Activated CD8-positive, alpha-beta memory T cell treated with anti-CD3 and anti-CD28 coated beads, Interleukin-2, amount 10 ng/mL, durations not matched to agents 7 days and 5 days (primary cell): ENCODE measurements around the gene ADRA2B. TPM values are rescaled to one million over a fixed set of nuclear protein-coding genes. Genes with fewer than 3 reads are reported as not detected.
A peak's percentile ranks its signal among the peaks of the same experiment; 100 is the strongest.

ENCODE experiments used
- ATAC-seq: fragments of 150-1000 bp; cut with Tn5 transposase; one replicate; pipeline ENCODE4 v1.10.0; 2021; ENCODE audit warnings: moderate library complexity
- CTCF ChIA-PET: fragments of 350-600 bp; sonication (Branson Sonifier 250); formaldehyde crosslinking; loops from one replicate; lab custom pipeline; 2021; ENCODE audit warnings: antibody characterized with exemption; lab: Charles Lee
- DNase-seq: peaks from one replicate; pipeline ENCODE4 v3.0.0-alpha.2; 2020
- H3K27ac Mint-ChIP-seq: one replicate; pipeline ENCODE4 v1.8.0; 2021; ENCODE audit warnings: mild to moderate bottlenecking, mixed read lengths
- H3K27me3 Mint-ChIP-seq: one replicate; pipeline ENCODE4 v1.8.0; 2021; ENCODE audit warnings: mixed read lengths
- H3K36me3 Mint-ChIP-seq: one replicate; pipeline ENCODE4 v1.8.0; 2021; ENCODE audit warnings: mild to moderate bottlenecking, mixed read lengths
- H3K4me1 Mint-ChIP-seq: one replicate; pipeline ENCODE4 v1.8.0; 2021; ENCODE audit warnings: mixed read lengths
- H3K4me3 Mint-ChIP-seq: one replicate; pipeline ENCODE4 v1.8.0; 2021; ENCODE audit warnings: mild to moderate bottlenecking, moderate library complexity, mixed read lengths
- H3K9me3 Mint-ChIP-seq: one replicate; pipeline ENCODE4 v1.8.0; 2022; ENCODE audit warnings: low read depth, mixed read lengths
- total RNA-seq, 2 experiments: library from RNA; stranded (reverse); gene quantifications; one replicate each; pipeline ENCODE4 v1.2.3, GENCODE V29; 2021

ADRA2B gene
- total RNA-seq, 2 experiments from 2014 or later: 0.09 to 0.15 TPM

GRCh38 chr2:96129528-96130120 lies 13.3 kb upstream of the ADRA2B start:
- peak; percentile 60 for DNase-seq
- Mint-ChIP-seq H3K27ac (peak overlapping the region; percentile 55), H3K27me3 (no peaks in the 10 kb centered on the region), H3K4me1 (peaks cover 32% of the 10 kb centered on the region), H3K36me3 (peaks cover 8% of the 10 kb centered on the region), H3K4me3 (no peak overlapping the region), H3K9me3 (no peaks in the 10 kb centered on the region)
- CTCF ChIA-PET: interaction anchor here (0.8 to 2.1 kb wide), 8 partner anchors 13 to 137 kb away, joined by 3 to 17 read pairs (median 4); partner anchors contain the start of gene ADRA2B
- ATAC-seq: peak; percentile 20

DNA sequence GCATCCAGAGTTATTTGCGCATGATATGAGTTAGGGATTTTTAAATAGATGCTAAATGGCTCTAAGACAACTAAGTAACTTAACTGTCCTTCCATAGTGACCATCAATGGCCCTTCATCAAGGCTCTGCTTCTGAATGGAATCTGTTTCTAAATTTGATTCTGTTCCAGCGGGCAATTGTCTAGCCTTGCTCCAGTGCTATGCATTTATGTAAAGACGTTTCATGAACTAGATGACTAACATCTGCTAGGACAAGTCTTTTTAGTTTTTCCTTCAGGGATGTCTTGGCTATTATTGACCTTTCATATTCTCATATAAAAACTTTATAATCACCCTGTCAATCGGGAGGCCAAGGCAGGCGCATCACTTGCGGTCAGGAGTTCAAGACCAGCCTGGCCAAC lies 12.1 kb upstream of the ADRA2B start:
- ATAC-seq (no peak), DNase-seq (no peak)
- Mint-ChIP-seq H3K4me3 (no peak overlapping the region), H3K36me3 (peaks cover 8% of the 10 kb centered on the region), H3K27me3 (no peaks in the 10 kb centered on the region), H3K9me3 (no peaks in the 10 kb centered on the region), H3K4me1 (peaks cover 32% of the 10 kb centered on the region), H3K27ac (no peak overlapping the region)
- CTCF ChIA-PET: no interaction called here

- Mint-ChIP-seq H3K4me3 (no peak overlapping the region), H3K9me3 (no peaks in the 10 kb centered on the region), H3K27ac (no peak overlapping the region), H3K4me1 (peaks cover 24% of the 10 kb centered on the region), H3K27me3 (peaks cover 15% of the 10 kb centered on the region), H3K36me3 (peaks cover 8% of the 10 kb centered on the region)
- no peak for ATAC-seq
- no peak for DNase-seq
- CTCF ChIA-PET: no interaction called here
Observed at GRCh38 chr2:96124406-96125265, 8.3 kb upstream of the ADRA2B start.

GRCh38 chr2:96123936-96124335 lies 7.6 kb upstream of the ADRA2B start:
- CTCF ChIA-PET: interaction anchor here (1.7 kb wide), 1 partner anchor 101 kb away, joined by 6 read pairs; no protein-coding TSS in a partner anchor
- no peak overlapping the region for H3K27ac Mint-ChIP-seq
- peaks cover 6% of the 10 kb centered on the region for H3K36me3 Mint-ChIP-seq
- DNase-seq: no peak
- H3K27me3 Mint-ChIP-seq: peaks cover 20% of the 10 kb centered on the region
- ATAC-seq: no peak
- no peaks in the 10 kb centered on the region for H3K9me3 Mint-ChIP-seq
- peaks cover 20% of the 10 kb centered on the region for H3K4me1 Mint-ChIP-seq
- H3K4me3 Mint-ChIP-seq: no peak overlapping the region

- Mint-ChIP-seq H3K4me1 (peaks cover 17% of the 10 kb centered on the region), H3K9me3 (no peaks in the 10 kb centered on the region), H3K36me3 (peaks cover 6% of the 10 kb centered on the region), H3K4me3 (no peak overlapping the region), H3K27me3 (peaks cover 21% of the 10 kb centered on the region), H3K27ac (no peak overlapping the region)
- DNase-seq (no peak), ATAC-seq (no peak)
- CTCF ChIA-PET: interaction anchor here (1.7 kb wide), 1 partner anchor 101 kb away, joined by 6 read pairs; no protein-coding TSS in a partner anchor
Observed at GRCh38 chr2:96123290-96123689, 6.9 kb upstream of the ADRA2B start.

- CTCF ChIA-PET: interaction anchor here (1.7 kb wide), 1 partner anchor 100 kb away, joined by 6 read pairs; no protein-coding TSS in a partner anchor
- Mint-ChIP-seq H3K27me3 (peaks cover 24% of the 10 kb centered on the region), H3K9me3 (no peaks in the 10 kb centered on the region), H3K36me3 (peaks cover 6% of the 10 kb centered on the region), H3K4me1 (peaks cover 18% of the 10 kb centered on the region), H3K4me3 (no peak overlapping the region), H3K27ac (no peak overlapping the region)
- no peak for ATAC-seq
- no peak for DNase-seq
Observed at GRCh38 chr2:96122391-96122790, 6.0 kb upstream of the ADRA2B start.

- H3K4me1 Mint-ChIP-seq: peaks cover 21% of the 10 kb centered on the region
- H3K27me3 Mint-ChIP-seq: peaks cover 24% of the 10 kb centered on the region
- H3K27ac Mint-ChIP-seq: no peak overlapping the region
- DNase-seq (no peak), ATAC-seq (no peak)
- H3K36me3 Mint-ChIP-seq: no peaks in the 10 kb centered on the region
- no peak overlapping the region for H3K4me3 Mint-ChIP-seq
- CTCF ChIA-PET: interaction anchor here (1.0 to 2.3 kb wide), 2 partner anchors 9 to 99 kb away, joined by 3 to 7 read pairs; no protein-coding TSS in a partner anchor
- no peaks in the 10 kb centered on the region for H3K9me3 Mint-ChIP-seq
Observed at GRCh38 chr2:96121414-96121813, 5.0 kb upstream of the ADRA2B start.

DNA sequence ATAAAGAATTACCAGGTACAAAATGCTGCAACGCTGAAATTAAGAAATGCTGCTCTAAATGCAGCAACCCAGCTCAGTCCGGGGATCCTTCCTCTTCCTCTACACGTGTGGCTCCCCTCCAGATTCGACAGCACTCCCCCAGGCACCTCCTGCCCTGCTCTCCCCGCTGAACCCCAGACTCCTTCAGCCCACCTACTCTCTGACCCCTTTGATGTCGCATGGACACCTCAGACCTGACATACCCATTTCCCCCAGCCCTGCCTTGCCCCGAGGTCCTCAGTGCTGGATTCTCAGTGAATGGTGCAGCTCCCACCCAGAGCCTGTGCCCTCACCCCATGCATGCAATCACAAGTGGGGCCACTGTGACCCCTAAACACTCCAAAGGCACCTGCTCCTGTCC lies 4.6 kb upstream of the ADRA2B start:
- CTCF ChIA-PET: interaction anchor here (1.0 to 2.9 kb wide), 3 partner anchors 9 to 98 kb away, joined by 3 to 11 read pairs (median 7); no protein-coding TSS in a partner anchor
- Mint-ChIP-seq H3K27ac (no peak overlapping the region), H3K4me3 (no peak overlapping the region)

GRCh38 chr2:96120091-96120720 lies 3.8 kb upstream of the ADRA2B start:
- Mint-ChIP-seq H3K36me3 (no peaks in the 10 kb centered on the region), H3K9me3 (no peaks in the 10 kb centered on the region), H3K4me3 (no peak overlapping the region), H3K4me1 (peaks cover 27% of the 10 kb centered on the region), H3K27ac (no peak overlapping the region), H3K27me3 (peaks cover 32% of the 10 kb centered on the region)
- CTCF ChIA-PET: interaction anchor here (0.6 to 2.9 kb wide), 4 partner anchors 8 to 98 kb away, joined by 3 to 11 read pairs (median 5); no protein-coding TSS in a partner anchor
- DNase-seq (no peak), ATAC-seq (no peak)

More for the DNA sequence above, 4.6 kb upstream of the ADRA2B start:
- no peaks in the 10 kb centered on the region for H3K9me3 Mint-ChIP-seq
- H3K27me3 Mint-ChIP-seq: peaks cover 24% of the 10 kb centered on the region
- peaks cover 21% of the 10 kb centered on the region for H3K4me1 Mint-ChIP-seq
- ATAC-seq: no peak
- H3K36me3 Mint-ChIP-seq: no peaks in the 10 kb centered on the region
- no peak for DNase-seq

DNA sequence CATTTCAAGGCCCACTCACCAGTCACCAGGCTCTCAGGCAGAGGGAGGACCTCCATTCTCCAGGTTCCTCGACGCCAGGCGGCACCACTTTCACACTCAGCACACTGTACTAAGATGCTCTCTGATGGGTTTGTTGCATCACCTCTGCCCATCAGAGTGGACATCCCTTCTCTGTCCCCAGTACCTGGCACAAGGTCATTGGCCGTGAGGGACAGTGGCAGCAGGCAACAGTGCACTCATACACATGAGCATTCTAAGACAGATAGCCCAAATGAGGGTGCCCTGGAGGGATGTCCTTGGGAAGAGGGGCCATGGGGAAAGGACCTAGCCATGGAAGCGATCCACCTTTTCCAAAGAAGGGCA lies 3.0 kb upstream of the ADRA2B start:
- H3K4me1 Mint-ChIP-seq: peaks cover 27% of the 10 kb centered on the region
- H3K9me3 Mint-ChIP-seq: no peaks in the 10 kb centered on the region
- peaks cover 34% of the 10 kb centered on the region for H3K27me3 Mint-ChIP-seq
- ATAC-seq (no peak), DNase-seq (no peak)
- CTCF ChIA-PET: interaction anchor here (1.1 to 4.1 kb wide), 6 partner anchors 20 to 126 kb away, joined by 4 to 44 read pairs (median 9); partner anchors contain the start of gene ANKRD36C
- H3K4me3 Mint-ChIP-seq: no peak overlapping the region
- no peak overlapping the region for H3K27ac Mint-ChIP-seq
- H3K36me3 Mint-ChIP-seq: no peaks in the 10 kb centered on the region

DNA sequence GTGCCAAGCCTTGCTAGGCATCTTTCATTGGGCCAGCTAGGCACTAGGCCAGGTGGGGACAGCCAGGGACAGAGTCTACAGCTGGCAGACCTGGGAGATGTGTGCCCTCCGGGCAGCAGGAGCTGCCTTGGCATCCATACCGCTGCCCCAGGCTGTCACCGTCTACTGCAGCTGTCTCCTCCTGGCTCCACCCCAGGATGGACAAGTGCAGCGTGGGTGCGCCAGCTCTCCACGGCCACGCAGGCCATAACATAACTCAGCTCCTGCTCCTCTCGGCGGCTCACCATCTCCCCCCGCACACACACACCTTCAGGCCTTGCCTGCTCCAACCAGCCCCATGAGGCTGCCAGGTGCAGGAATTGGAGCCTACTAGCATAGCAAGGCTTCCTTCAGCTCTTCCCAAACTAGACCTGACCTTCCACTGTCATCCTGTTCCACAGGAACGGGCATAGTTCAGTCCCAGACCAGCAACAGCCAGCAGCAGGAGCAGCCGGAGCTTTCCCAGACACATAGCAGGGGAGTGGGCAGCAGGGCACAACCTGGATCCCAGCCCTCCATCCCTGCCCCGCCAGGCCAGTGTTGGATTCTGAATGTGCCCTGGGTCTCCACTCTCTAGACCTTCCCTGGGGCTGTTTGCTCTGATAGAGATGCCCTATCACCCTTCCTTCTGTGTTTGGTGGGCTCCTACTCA lies 2.5 kb upstream of the ADRA2B start:
- ATAC-seq: no peak
- peaks cover 34% of the 10 kb centered on the region for H3K27me3 Mint-ChIP-seq
- no peak for DNase-seq
- no peaks in the 10 kb centered on the region for H3K9me3 Mint-ChIP-seq
- peaks cover 27% of the 10 kb centered on the region for H3K4me1 Mint-ChIP-seq
- no peak overlapping the region for H3K27ac Mint-ChIP-seq
- H3K36me3 Mint-ChIP-seq: no peaks in the 10 kb centered on the region
- no peak overlapping the region for H3K4me3 Mint-ChIP-seq
- CTCF ChIA-PET: interaction anchor here (1.1 to 4.1 kb wide), 5 partner anchors 20 to 125 kb away, joined by 4 to 44 read pairs (median 11); partner anchors contain the start of gene ANKRD36C

- no peak for ATAC-seq
- Mint-ChIP-seq H3K4me3 (peak overlapping the region; percentile 11), H3K4me1 (peaks cover 27% of the 10 kb centered on the region), H3K27ac (no peak overlapping the region), H3K36me3 (no peaks in the 10 kb centered on the region), H3K9me3 (no peaks in the 10 kb centered on the region), H3K27me3 (peaks cover 34% of the 10 kb centered on the region)
- DNase-seq: no peak
- CTCF ChIA-PET: interaction anchor here (0.9 to 4.1 kb wide), 27 partner anchors 8 to 647 kb away, joined by 3 to 44 read pairs (median 5); partner anchors contain the start of genes ANKRD36C, ASTL, DUSP2 and STARD7
Observed at GRCh38 chr2:96117701-96118588, 1.6 kb upstream of the ADRA2B start.
